Activated naive CD8-positive, alpha-beta T cell treated with anti-CD3 and anti-CD28 coated beads for 36 hours (primary cell): ENCODE measurements around the gene PARP16. TPM values are rescaled to one million over a fixed set of nuclear protein-coding genes. Genes with fewer than 3 reads are reported as not detected.

Experiments
- DNase-seq: peaks from one replicate; pipeline ENCODE4 v3.0.0; 2021
- H3K27ac Mint-ChIP-seq: one replicate; pipeline ENCODE4 v1.8.0; 2022; ENCODE audit warnings: mild to moderate bottlenecking, moderate library complexity, mixed read lengths
- H3K27me3 Mint-ChIP-seq: one replicate; pipeline ENCODE4 v1.8.0; 2022; ENCODE audit warnings: mild to moderate bottlenecking, mixed read lengths
- H3K36me3 Mint-ChIP-seq: one replicate; pipeline ENCODE4 v1.8.0; 2021; ENCODE audit warnings: mild to moderate bottlenecking, mixed read lengths
- H3K4me1 Mint-ChIP-seq: one replicate; pipeline ENCODE4 v1.8.0; 2021; ENCODE audit warnings: mixed read lengths
- H3K4me3 Mint-ChIP-seq: one replicate; pipeline ENCODE4 v1.8.0; 2022; ENCODE audit warnings: mild to moderate bottlenecking, moderate library complexity, mixed read lengths
- H3K9me3 Mint-ChIP-seq: one replicate; pipeline ENCODE4 v1.8.0; 2022; ENCODE audit warnings: mixed read lengths
- total RNA-seq, 2 experiments: library from RNA; stranded (reverse); gene quantifications; one replicate each; pipeline ENCODE4 v1.2.3, GENCODE V29; 2021

PARP16 gene
- total RNA-seq, 2 experiments from 2014 or later: 15.5 to 16.4 TPM

GRCh38 chr15:65268411-65268810 lies 18.3 kb downstream of the PARP16 start:
- no peak for DNase-seq
- Mint-ChIP-seq H3K4me1 (peaks cover 6% of the 10 kb centered on the region), H3K36me3 (no peaks in the 10 kb centered on the region), H3K4me3 (no peak overlapping the region), H3K27me3 (no peaks in the 10 kb centered on the region), H3K9me3 (no peaks in the 10 kb centered on the region), H3K27ac (no peak overlapping the region)

GRCh38 chr15:65266469-65266868 lies 20.2 kb downstream of the PARP16 start:
- H3K4me1 Mint-ChIP-seq: peaks cover 2% of the 10 kb centered on the region

GRCh38 chr15:65264863-65265430 lies 21.7 kb downstream of the PARP16 start:
- no peaks in the 10 kb centered on the region for H3K9me3 Mint-ChIP-seq
- H3K36me3 Mint-ChIP-seq: peaks cover 1% of the 10 kb centered on the region
- no peak overlapping the region for H3K4me3 Mint-ChIP-seq
- H3K27me3 Mint-ChIP-seq: no peaks in the 10 kb centered on the region
- H3K27ac Mint-ChIP-seq: no peak overlapping the region
- no peaks in the 10 kb centered on the region for H3K4me1 Mint-ChIP-seq
- no peak for DNase-seq

More at GRCh38 chr15:65266469-65266868, 20.2 kb downstream of the PARP16 start:
- H3K4me3 Mint-ChIP-seq: no peak overlapping the region
- H3K27me3 Mint-ChIP-seq: no peaks in the 10 kb centered on the region
- H3K36me3 Mint-ChIP-seq: no peaks in the 10 kb centered on the region
- no peak for DNase-seq
- H3K27ac Mint-ChIP-seq: no peak overlapping the region
- no peaks in the 10 kb centered on the region for H3K9me3 Mint-ChIP-seq

- Mint-ChIP-seq H3K36me3 (peaks cover 7% of the 10 kb centered on the region), H3K27me3 (no peaks in the 10 kb centered on the region), H3K4me3 (no peak overlapping the region), H3K27ac (no peak overlapping the region), H3K4me1 (no peaks in the 10 kb centered on the region), H3K9me3 (no peaks in the 10 kb centered on the region)
- DNase-seq: no peak
Observed at GRCh38 chr15:65263313-65263712, 23.4 kb downstream of the PARP16 start.

GRCh38 chr15:65260968-65261367 lies 25.7 kb downstream of the PARP16 start:
- Mint-ChIP-seq H3K4me1 (no peaks in the 10 kb centered on the region), H3K9me3 (no peaks in the 10 kb centered on the region), H3K27ac (no peak overlapping the region), H3K36me3 (peaks cover 14% of the 10 kb centered on the region), H3K4me3 (no peak overlapping the region), H3K27me3 (no peaks in the 10 kb centered on the region)
- no peak for DNase-seq

GRCh38 chr15:65259367-65259797 lies 27.3 kb downstream of the PARP16 start:
- no peak for DNase-seq
- Mint-ChIP-seq H3K9me3 (no peaks in the 10 kb centered on the region), H3K4me3 (no peak overlapping the region), H3K27me3 (no peaks in the 10 kb centered on the region), H3K36me3 (peaks cover 15% of the 10 kb centered on the region), H3K27ac (no peak overlapping the region), H3K4me1 (peaks cover 1% of the 10 kb centered on the region)

- peaks cover 15% of the 10 kb centered on the region for H3K36me3 Mint-ChIP-seq
- no peaks in the 10 kb centered on the region for H3K9me3 Mint-ChIP-seq
- no peak for DNase-seq
- H3K27ac Mint-ChIP-seq: no peak overlapping the region
- no peaks in the 10 kb centered on the region for H3K27me3 Mint-ChIP-seq
- peaks cover 1% of the 10 kb centered on the region for H3K4me1 Mint-ChIP-seq
- H3K4me3 Mint-ChIP-seq: no peak overlapping the region
Observed at GRCh38 chr15:65258375-65259262, 28.1 kb downstream of the PARP16 start.

GRCh38 chr15:65255486-65256140 lies 31.1 kb downstream of the PARP16 start:
- H3K4me3 Mint-ChIP-seq: no peak overlapping the region
- no peak for DNase-seq
- H3K4me1 Mint-ChIP-seq: peaks cover 4% of the 10 kb centered on the region
- no peaks in the 10 kb centered on the region for H3K9me3 Mint-ChIP-seq
- peaks cover 16% of the 10 kb centered on the region for H3K36me3 Mint-ChIP-seq
- H3K27me3 Mint-ChIP-seq: no peaks in the 10 kb centered on the region
- no peak overlapping the region for H3K27ac Mint-ChIP-seq

- H3K36me3 Mint-ChIP-seq: peaks cover 14% of the 10 kb centered on the region
Observed at GRCh38 chr15:65254758-65255157, 31.9 kb downstream of the PARP16 start.

GRCh38 chr15:65254356-65254755 lies 32.3 kb downstream of the PARP16 start:
- H3K36me3 Mint-ChIP-seq: peaks cover 12% of the 10 kb centered on the region
- no peak overlapping the region for H3K27ac Mint-ChIP-seq
- H3K4me1 Mint-ChIP-seq: peaks cover 17% of the 10 kb centered on the region
- H3K4me3 Mint-ChIP-seq: no peak overlapping the region
- H3K27me3 Mint-ChIP-seq: no peaks in the 10 kb centered on the region
- no peaks in the 10 kb centered on the region for H3K9me3 Mint-ChIP-seq
- no peak for DNase-seq

More at GRCh38 chr15:65254758-65255157, 31.9 kb downstream of the PARP16 start:
- H3K4me1 Mint-ChIP-seq: peaks cover 13% of the 10 kb centered on the region
- no peak overlapping the region for H3K4me3 Mint-ChIP-seq
- H3K9me3 Mint-ChIP-seq: no peaks in the 10 kb centered on the region
- H3K27me3 Mint-ChIP-seq: no peaks in the 10 kb centered on the region
- DNase-seq: no peak
- no peak overlapping the region for H3K27ac Mint-ChIP-seq

- H3K36me3 Mint-ChIP-seq: peaks cover 8% of the 10 kb centered on the region
- no peaks in the 10 kb centered on the region for H3K9me3 Mint-ChIP-seq
- DNase-seq: peak; percentile 83
- peaks cover 25% of the 10 kb centered on the region for H3K4me1 Mint-ChIP-seq
- no peaks in the 10 kb centered on the region for H3K27me3 Mint-ChIP-seq
- peak overlapping the region; percentile 87 for H3K27ac Mint-ChIP-seq
- peak overlapping the region; percentile 25 for H3K4me3 Mint-ChIP-seq
Observed at GRCh38 chr15:65249641-65250040, 37.0 kb downstream of the PARP16 start.

- no peak for DNase-seq
- Mint-ChIP-seq H3K27ac (peak overlapping the region; percentile 87), H3K9me3 (no peaks in the 10 kb centered on the region), H3K27me3 (no peaks in the 10 kb centered on the region), H3K36me3 (peaks cover 11% of the 10 kb centered on the region), H3K4me1 (peaks cover 25% of the 10 kb centered on the region), H3K4me3 (no peak overlapping the region)
Observed at GRCh38 chr15:65248511-65249255, 38.0 kb downstream of the PARP16 start.

- no peaks in the 10 kb centered on the region for H3K27me3 Mint-ChIP-seq
- H3K36me3 Mint-ChIP-seq: peaks cover 10% of the 10 kb centered on the region
- no peak overlapping the region for H3K4me3 Mint-ChIP-seq
- no peaks in the 10 kb centered on the region for H3K9me3 Mint-ChIP-seq
- DNase-seq: no peak
- peaks cover 25% of the 10 kb centered on the region for H3K4me1 Mint-ChIP-seq
- H3K27ac Mint-ChIP-seq: no peak overlapping the region
Observed at GRCh38 chr15:65246939-65247338, 39.7 kb downstream of the PARP16 start.

- H3K36me3 Mint-ChIP-seq: peaks cover 10% of the 10 kb centered on the region
Observed at GRCh38 chr15:65246026-65246714, 40.5 kb downstream of the PARP16 start.

More at GRCh38 chr15:65246026-65246714, 40.5 kb downstream of the PARP16 start:
- no peak for DNase-seq
- Mint-ChIP-seq H3K9me3 (no peaks in the 10 kb centered on the region), H3K4me3 (no peak overlapping the region), H3K27me3 (no peaks in the 10 kb centered on the region), H3K27ac (no peak overlapping the region), H3K4me1 (peaks cover 24% of the 10 kb centered on the region)
